Choroid plexus epithelial cell (primary cell): ENCODE results near the gene PACS1.

Experiments
- DNase-seq: peaks from one replicate; pipeline ENCODE4 v3.0.0-alpha.2; 2010; ENCODE audit warnings: low read depth
- H3K4me3 ChIP-seq: 2 replicates; pipeline ENCODE4 v1.5.1; 2011; ENCODE audit warnings: low read depth, mild to moderate bottlenecking, control low read depth, low read length, moderate library complexity
- CTCF ChIP-seq: conservative IDR thresholded peaks from 2 replicates; pipeline ENCODE4 v1.5.1; 2011; ENCODE audit warnings: low read depth, mild to moderate bottlenecking, control low read depth, inconsistent platforms, low read length, moderate library complexity

The PACS1 gene

GRCh38 chr11:66194391-66194790 lies 124.3 kb downstream of the PACS1 start:
- DNase-seq: no peak
- H3K4me3 ChIP-seq: no peak overlapping the region
- no peak for TF ChIP-seq CTCF

- no peak for TF ChIP-seq CTCF
- DNase-seq: no peak
- H3K4me3 ChIP-seq: no peak overlapping the region
Measured at GRCh38 chr11:66195867-66196266, 125.8 kb downstream of the PACS1 start.

GRCh38 chr11:66203847-66204246 lies 133.8 kb downstream of the PACS1 start:
- no peak for TF ChIP-seq CTCF
- H3K4me3 ChIP-seq: no peak overlapping the region
- DNase-seq: no peak

- H3K4me3 ChIP-seq: no peak overlapping the region
- no peak for DNase-seq
- TF ChIP-seq CTCF: no peak
Measured at GRCh38 chr11:66204412-66204811, 134.3 kb downstream of the PACS1 start.

GRCh38 chr11:66207816-66208215 lies 137.7 kb downstream of the PACS1 start:
- no peak for TF ChIP-seq CTCF
- DNase-seq: no peak

GRCh38 chr11:66211100-66211499 lies 141.0 kb downstream of the PACS1 start:
- DNase-seq: no peak
- TF ChIP-seq CTCF: no peak
- no peak overlapping the region for H3K4me3 ChIP-seq

More at GRCh38 chr11:66207816-66208215, 137.7 kb downstream of the PACS1 start:
- no peak overlapping the region for H3K4me3 ChIP-seq

GRCh38 chr11:66216911-66217310 lies 146.8 kb downstream of the PACS1 start:
- DNase-seq: no peak
- H3K4me3 ChIP-seq: no peak overlapping the region
- TF ChIP-seq CTCF: no peak
